Tibial artery (tissue), 4 donors: ENCODE data around the gene SH3RF3.

Experiments used
- DNase-seq, 2 donors: peaks; one replicate each; pipeline ENCODE4 v3.0.0-alpha.2; 2019
- H3K27ac ChIP-seq, 2 donors: fragments of 200-600 bp; sonication (generic) in 1 of 2; 1 replicate in 1 of 2; 2 replicates in 1 of 2; pipeline ENCODE4 v1.5.1; 2018 to 2019; ENCODE audit warnings: mild to moderate bottlenecking in 1 of 2
- H3K27me3 ChIP-seq, 2 donors: fragments of 200-600 bp; sonication (generic) in 1 of 2; one replicate each; pipeline versions ENCODE4 v1.5.1 to v1.6.0; 2016 to 2019
- H3K36me3 ChIP-seq, 3 donors: fragments of 200-600 bp; sonication (generic) in 2 of 3; one replicate each; pipeline ENCODE4 v1.5.1; 2016 to 2019; ENCODE audit warnings: mild to moderate bottlenecking in 2 of 3
- H3K4me1 ChIP-seq, 4 donors: fragments of 200-600 bp; sonication (generic) in 2 of 4; 1 replicate in 3 of 4; 2 replicates in 1 of 4; pipeline ENCODE4 v1.5.1; 2016 to 2019
- H3K4me3 ChIP-seq, 2 donors: fragments of 200-600 bp; sonication (generic) in 1 of 2; 1 replicate in 1 of 2; 2 replicates in 1 of 2; pipeline ENCODE4 v1.5.1; 2018 to 2019; ENCODE audit warnings: mild to moderate bottlenecking in 2 of 2
- H3K9me3 ChIP-seq, 3 donors: fragments of 200-600 bp; sonication (generic) in 1 of 3; one replicate each; pipeline ENCODE4 v1.5.1; 2016 to 2019
- CTCF ChIP-seq, 2 experiments: fragments of 200-600 bp in 1 of 2; fragments of 450-650 bp in 1 of 2; IDR thresholded peaks; one replicate each; pipeline ENCODE4 v1.5.1; 2017 to 2019; ENCODE audit warnings: antibody characterized with exemption in 2 of 2, mild to moderate bottlenecking in 1 of 2, moderate library complexity in 1 of 2
- intact Hi-C: fragments of 100-400 bp; cut with DNase I; formaldehyde crosslinking; loops from one replicate; pipeline ENCODE4 v1.15.0; 2023; ENCODE audit warnings: low total_unique reads

The SH3RF3 gene

GRCh38 chr2:109351164-109351756 lies 222.3 kb downstream of the SH3RF3 start:
- Histone ChIP-seq H3K36me3 (no peaks in the 10 kb centered on the region), H3K27me3 (no peaks in the 10 kb centered on the region), H3K27ac (peak overlapping the region; percentile 49 to 51), H3K4me3 (no peak overlapping the region), H3K9me3 (no peaks in the 10 kb centered on the region), H3K4me1 (peaks cover 0 to 45% (median 28%) of the 10 kb centered on the region in 4 donors)
- intact Hi-C loops, result loop anchor here (1.0 kb wide), 1 partner anchor 34 kb away; no protein-coding TSS in a partner anchor
- DNase-seq, result peak; percentile 54 to 91
- TF ChIP-seq CTCF (IDR thresholded peaks at IDR 0.05), result no peak

GRCh38 chr2:109352056-109352897 lies 223.3 kb downstream of the SH3RF3 start:
- intact Hi-C loops, result no loop called here
- Histone ChIP-seq H3K9me3 (no peaks in the 10 kb centered on the region), H3K36me3 (no peaks in the 10 kb centered on the region), H3K27me3 (no peaks in the 10 kb centered on the region), H3K4me3 (no peak overlapping the region), H3K4me1 (peaks cover 0 to 45% (median 27%) of the 10 kb centered on the region in 4 donors), H3K27ac (no peak overlapping the region)
- TF ChIP-seq CTCF (IDR thresholded peaks at IDR 0.05), result no peak
- no peak for DNase-seq

GRCh38 chr2:109352898-109353689 lies 224.1 kb downstream of the SH3RF3 start:
- TF ChIP-seq CTCF (IDR thresholded peaks at IDR 0.05), result no peak
- no peak overlapping the region for H3K4me3 ChIP-seq
- H3K27ac ChIP-seq, result no peak overlapping the region
- intact Hi-C loops, result no loop called here
- no peaks in the 10 kb centered on the region for H3K9me3 ChIP-seq
- H3K4me1 ChIP-seq, result peaks cover 0 to 43% (median 27%) of the 10 kb centered on the region in 4 donors
- H3K27me3 ChIP-seq, result no peaks in the 10 kb centered on the region
- no peaks in the 10 kb centered on the region for H3K36me3 ChIP-seq
- DNase-seq, result no peak

GRCh38 chr2:109353806-109354745 lies 225.1 kb downstream of the SH3RF3 start:
- no peak for DNase-seq
- no peak overlapping the region for H3K27ac ChIP-seq
- peaks cover 0 to 33% (median 23%) of the 10 kb centered on the region in 4 donors for H3K4me1 ChIP-seq
- no peaks in the 10 kb centered on the region for H3K9me3 ChIP-seq
- no peak overlapping the region for H3K4me3 ChIP-seq
- intact Hi-C loops, result no loop called here
- no peak for TF ChIP-seq CTCF (IDR thresholded peaks at IDR 0.05)
- no peaks in the 10 kb centered on the region for H3K27me3 ChIP-seq
- peaks cover 0 to 8% (median 0%) of the 10 kb centered on the region in 3 donors for H3K36me3 ChIP-seq
